PC-3 (cell line): ENCODE measurements around the gene TCAF1. TPM values are rescaled to one million over a fixed set of nuclear protein-coding genes. Genes with fewer than 3 reads are reported as not detected.

Experiments
- ATAC-seq: fragments of 200-7000 bp; cut with Tn5 transposase; 2 replicates; pipeline ENCODE4 v1.9.1; 2020; ENCODE audit warnings: mild to moderate bottlenecking, moderate library complexity
- BruUV-seq: library from RNA; stranded (reverse); fragments of 400-500 nt; replicated peaks from 2 replicates; lab custom pipeline; 2021; lab: Mats Ljungman, UMichigan
- CTCF ChIA-PET: fragments of 300-600 bp; sonication (Branson Sonifier 250); formaldehyde crosslinking; loops from one replicate; lab custom pipeline; 2022; ENCODE audit warnings: antibody characterized with exemption; lab: Charles Lee
- POLR2A ChIA-PET: fragments of 300-600 bp; sonication (Branson Sonifier 250); formaldehyde crosslinking; loops from one replicate; lab custom pipeline; 2022; ENCODE audit warnings: antibody characterized with exemption; ENCODE audit not compliant: unreplicated experiment; lab: Charles Lee
- DNase-seq: peaks from one replicate; pipeline ENCODE4 v3.0.0-alpha.2; 2015
- H2AFZ ChIP-seq: fragments of 300-600 bp; sonication (generic); 2 replicates; pipeline ENCODE4 v1.6.0; 2016; ENCODE audit warnings: antibody characterized with exemption, low read length
- H3F3A ChIP-seq: fragments of 300-600 bp; sonication (generic); one replicate; pipeline ENCODE4 v1.6.0; 2017; ENCODE audit warnings: antibody characterized with exemption, low read length, control low read depth, mild to moderate bottlenecking; ENCODE audit not compliant: unreplicated experiment
- H3K27ac ChIP-seq: fragments of 300-600 bp; sonication (generic); 2 replicates; pipeline ENCODE4 v1.5.1; 2016; ENCODE audit warnings: mild to moderate bottlenecking, low read length
- H3K27me3 ChIP-seq: fragments of 300-600 bp; sonication (generic); 2 replicates; pipeline ENCODE4 v1.6.1; 2016; ENCODE audit warnings: low read length, mixed read lengths
- H3K36me3 ChIP-seq: fragments of 300-600 bp; sonication (generic); 2 replicates; pipeline ENCODE4 v1.6.1; 2016; ENCODE audit warnings: low read depth, mixed run types, low read length, mixed read lengths
- H3K4me1 ChIP-seq: fragments of 300-600 bp; sonication (generic); 2 replicates; pipeline ENCODE4 v1.5.1; 2016; ENCODE audit warnings: low read length; ENCODE audit not compliant: insufficient read depth
- H3K4me2 ChIP-seq: fragments of 300-600 bp; sonication (generic); 2 replicates; pipeline ENCODE4 v1.6.0; 2016; ENCODE audit warnings: low read length
- H3K4me3 ChIP-seq: fragments of 300-600 bp; sonication (generic); 2 replicates; pipeline ENCODE4 v1.5.1; 2016; ENCODE audit warnings: mild to moderate bottlenecking, low read length, mixed read lengths
- H3K79me2 ChIP-seq: fragments of 300-600 bp; sonication (generic); 2 replicates; pipeline ENCODE4 v1.6.1; 2017; ENCODE audit warnings: low read length, mixed read lengths
- H3K9ac ChIP-seq: fragments of 300-600 bp; sonication (generic); 2 replicates; pipeline ENCODE4 v1.6.0; 2016; ENCODE audit warnings: mild to moderate bottlenecking, low read length
- H3K9me2 ChIP-seq: fragments of 300-600 bp; sonication (generic); replicated peaks from 2 replicates; pipeline ENCODE4 v1.6.1; 2016; ENCODE audit warnings: mixed run types, low read length, mixed read lengths
- H3K9me3 ChIP-seq: fragments of 300-600 bp; sonication (generic); 2 replicates; pipeline ENCODE4 v1.6.1; 2016; ENCODE audit warnings: low read length, mixed read lengths
- H4K20me1 ChIP-seq: fragments of 300-600 bp; sonication (generic); 2 replicates; pipeline ENCODE4 v1.6.1; 2016; ENCODE audit warnings: low read length, mixed read lengths
- CTCF ChIP-seq: fragments of 300-600 bp; sonication (generic); conservative IDR thresholded peaks from 2 replicates; pipeline ENCODE4 v1.5.1; 2017; ENCODE audit warnings: antibody characterized with exemption, low read depth, mild to moderate bottlenecking, low read length
- EZH2 ChIP-seq: fragments of 300-600 bp; sonication (generic); IDR thresholded peaks from one replicate; pipeline ENCODE4 v1.6.1; 2017; ENCODE audit warnings: antibody characterized with exemption, mild to moderate bottlenecking, low read length; ENCODE audit not compliant: unreplicated experiment
- EZH2phosphoT487 ChIP-seq: fragments of 300-600 bp; sonication (generic); IDR thresholded peaks from 2 replicates; pipeline ENCODE4 v1.6.1; 2018; ENCODE audit warnings: mild to moderate bottlenecking, antibody characterized with exemption, low read length, borderline replicate concordance
- intact Hi-C: fragments of 100-400 bp; cut with micrococcal nuclease; formaldehyde crosslinking; loops from 2 replicates; pipeline ENCODE4 v1.9.0; 2023
- total RNA-seq: library from RNA; depleted of rRNA; stranded (reverse); fragments of >200 nt; gene quantifications from 2 replicates; pipeline ENCODE4 v1.2.3, GENCODE V29; 2014

Gene TCAF1
- total RNA-seq, 1 experiment from 2014 or later, result 12.4 TPM

- Histone ChIP-seq H3K4me2 (no peak overlapping the region), H3K36me3 (no peaks in the 10 kb centered on the region), H3K79me2 (no peaks in the 10 kb centered on the region), H4K20me1 (no peaks in the 10 kb centered on the region), H3K9me3 (no peaks in the 10 kb centered on the region), H3F3A (no peaks in the 10 kb centered on the region), H3K9ac (no peak overlapping the region), H2AFZ (no peak overlapping the region), H3K9me2 (no peaks in the 10 kb centered on the region), H3K4me3 (no peak overlapping the region), H3K27me3 (no peaks in the 10 kb centered on the region), H3K27ac (no peak overlapping the region), H3K4me1 (no peaks in the 10 kb centered on the region)
- POLR2A ChIA-PET, result no interaction called here
- intact Hi-C loops, result no loop called here
- no peak for TF ChIP-seq EZH2phosphoT487
- no peak for TF ChIP-seq CTCF
- no peak for TF ChIP-seq EZH2
- ATAC-seq (no peak), DNase-seq (no peak)
- BruUV-seq, result no TSS peak
- CTCF ChIA-PET, result no interaction called here
Observed at GRCh38 chr7:143936087-143937009, 34.4 kb upstream of the TCAF1 start.

- Histone ChIP-seq H3K9ac (no peak within 1 kb of the TSS), H3K9me3 (no peaks in the 10 kb centered on the region), H3K4me1 (no peaks in the 10 kb centered on the region), H3F3A (no peaks in the 10 kb centered on the region), H3K4me2 (no peak within 1 kb of the TSS), H2AFZ (no peak within 1 kb of the TSS), H3K27ac (no peak within 1 kb of the TSS), H3K4me3 (no peak within 1 kb of the TSS), H3K27me3 (no peaks in the 10 kb centered on the region), H3K79me2 (no peaks in the 10 kb centered on the region), H3K36me3 (no peaks in the 10 kb centered on the region), H4K20me1 (no peaks in the 10 kb centered on the region), H3K9me2 (no peaks in the 10 kb centered on the region)
- no TSS peak for BruUV-seq
- TF ChIP-seq EZH2phosphoT487 (no peak), EZH2 (no peak), CTCF (no peak)
- ChIA-PET POLR2A (no interaction called here), CTCF (no interaction called here)
- intact Hi-C loops, result no loop called here
- DNase-seq (peak; percentile 17), ATAC-seq (peak; percentile 64)
Observed at GRCh38 chr7:143934526-143935325, 32.8 kb upstream of the TCAF1 start, which contains the start of gene OR2F2. Gene OR2F2 (plus strand): TSS chr7:143935233. CDS start chr7:143935233, 0 bp downstream.
